PC-3 (cell line): ENCODE data around the gene IL1RN.

Experiments
- EZH2 ChIP-seq: fragments of 300-600 bp; sonication (generic); IDR thresholded peaks from one replicate; pipeline ENCODE4 v1.6.1; 2017; ENCODE audit warnings: antibody characterized with exemption, mild to moderate bottlenecking, low read length; ENCODE audit not compliant: unreplicated experiment
- EZH2phosphoT487 ChIP-seq: fragments of 300-600 bp; sonication (generic); IDR thresholded peaks from 2 replicates; pipeline ENCODE4 v1.6.1; 2018; ENCODE audit warnings: mild to moderate bottlenecking, antibody characterized with exemption, low read length, borderline replicate concordance
- TF ChIP-seq, protein P1 (sequence below): fragments of 300-600 bp; sonication (generic); conservative IDR thresholded peaks from 2 replicates; pipeline ENCODE4 v1.5.1; 2017; ENCODE audit warnings: antibody characterized with exemption, low read depth, mild to moderate bottlenecking, low read length

DNA sequence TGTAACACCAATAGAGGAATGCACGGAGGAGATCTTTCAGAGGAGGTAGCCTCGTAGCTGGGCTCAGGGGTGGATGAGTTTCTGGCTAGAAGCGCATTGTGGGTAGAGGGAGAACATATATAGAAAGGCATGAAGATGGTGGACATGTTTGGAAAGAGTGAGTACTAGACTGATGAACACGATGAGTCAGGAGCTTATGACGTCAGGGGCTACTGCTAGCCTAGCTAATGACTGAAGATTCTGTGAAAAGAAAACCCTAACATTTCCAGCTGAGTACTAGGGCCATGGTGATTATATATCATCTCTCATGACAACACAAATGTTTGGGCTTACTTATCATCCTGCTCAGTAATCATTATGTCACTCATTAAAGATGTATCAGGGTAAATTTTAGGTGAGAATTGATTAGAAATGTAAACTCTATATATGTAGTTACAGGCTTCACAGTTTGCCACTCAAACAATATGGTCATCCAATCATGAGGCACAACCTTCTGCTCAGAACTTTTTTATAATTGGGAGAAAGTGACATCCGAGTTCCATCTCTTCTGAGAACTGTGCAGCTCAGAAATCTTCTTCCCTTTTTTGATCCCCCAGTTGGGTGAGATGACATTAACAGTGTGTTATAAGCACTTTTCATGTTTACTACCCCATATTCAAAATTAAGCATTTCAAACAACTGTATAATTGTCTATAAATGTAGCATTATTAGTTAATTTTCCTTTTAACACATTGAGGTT lies 22.2 kb upstream of the IL1RN start:
- TF ChIP-seq, protein P1, sequence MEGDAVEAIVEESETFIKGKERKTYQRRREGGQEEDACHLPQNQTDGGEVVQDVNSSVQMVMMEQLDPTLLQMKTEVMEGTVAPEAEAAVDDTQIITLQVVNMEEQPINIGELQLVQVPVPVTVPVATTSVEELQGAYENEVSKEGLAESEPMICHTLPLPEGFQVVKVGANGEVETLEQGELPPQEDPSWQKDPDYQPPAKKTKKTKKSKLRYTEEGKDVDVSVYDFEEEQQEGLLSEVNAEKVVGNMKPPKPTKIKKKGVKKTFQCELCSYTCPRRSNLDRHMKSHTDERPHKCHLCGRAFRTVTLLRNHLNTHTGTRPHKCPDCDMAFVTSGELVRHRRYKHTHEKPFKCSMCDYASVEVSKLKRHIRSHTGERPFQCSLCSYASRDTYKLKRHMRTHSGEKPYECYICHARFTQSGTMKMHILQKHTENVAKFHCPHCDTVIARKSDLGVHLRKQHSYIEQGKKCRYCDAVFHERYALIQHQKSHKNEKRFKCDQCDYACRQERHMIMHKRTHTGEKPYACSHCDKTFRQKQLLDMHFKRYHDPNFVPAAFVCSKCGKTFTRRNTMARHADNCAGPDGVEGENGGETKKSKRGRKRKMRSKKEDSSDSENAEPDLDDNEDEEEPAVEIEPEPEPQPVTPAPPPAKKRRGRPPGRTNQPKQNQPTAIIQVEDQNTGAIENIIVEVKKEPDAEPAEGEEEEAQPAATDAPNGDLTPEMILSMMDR = no peak
- no peak for TF ChIP-seq EZH2
- no peak for TF ChIP-seq EZH2phosphoT487
